Choroid plexus epithelial cell (primary cell): ENCODE results near the gene ENTPD1.
"Not testable (repeated sequence)": the region's sequence is repeated elsewhere in the genome, so short reads cannot be mapped to it uniquely, and the experiment has no call there.

Experiments used
- DNase-seq: peaks from one replicate; pipeline ENCODE4 v3.0.0-alpha.2; 2010; ENCODE audit warnings: low read depth
- H3K4me3 ChIP-seq: 2 replicates; pipeline ENCODE4 v1.5.1; 2011; ENCODE audit warnings: low read depth, mild to moderate bottlenecking, control low read depth, low read length, moderate library complexity
- TF ChIP-seq, protein P1 (sequence below): conservative IDR thresholded peaks from 2 replicates; pipeline ENCODE4 v1.5.1; 2011; ENCODE audit warnings: low read depth, mild to moderate bottlenecking, control low read depth, inconsistent platforms, low read length, moderate library complexity

ENTPD1 gene, protein sequence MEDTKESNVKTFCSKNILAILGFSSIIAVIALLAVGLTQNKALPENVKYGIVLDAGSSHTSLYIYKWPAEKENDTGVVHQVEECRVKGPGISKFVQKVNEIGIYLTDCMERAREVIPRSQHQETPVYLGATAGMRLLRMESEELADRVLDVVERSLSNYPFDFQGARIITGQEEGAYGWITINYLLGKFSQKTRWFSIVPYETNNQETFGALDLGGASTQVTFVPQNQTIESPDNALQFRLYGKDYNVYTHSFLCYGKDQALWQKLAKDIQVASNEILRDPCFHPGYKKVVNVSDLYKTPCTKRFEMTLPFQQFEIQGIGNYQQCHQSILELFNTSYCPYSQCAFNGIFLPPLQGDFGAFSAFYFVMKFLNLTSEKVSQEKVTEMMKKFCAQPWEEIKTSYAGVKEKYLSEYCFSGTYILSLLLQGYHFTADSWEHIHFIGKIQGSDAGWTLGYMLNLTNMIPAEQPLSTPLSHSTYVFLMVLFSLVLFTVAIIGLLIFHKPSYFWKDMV

DNA sequence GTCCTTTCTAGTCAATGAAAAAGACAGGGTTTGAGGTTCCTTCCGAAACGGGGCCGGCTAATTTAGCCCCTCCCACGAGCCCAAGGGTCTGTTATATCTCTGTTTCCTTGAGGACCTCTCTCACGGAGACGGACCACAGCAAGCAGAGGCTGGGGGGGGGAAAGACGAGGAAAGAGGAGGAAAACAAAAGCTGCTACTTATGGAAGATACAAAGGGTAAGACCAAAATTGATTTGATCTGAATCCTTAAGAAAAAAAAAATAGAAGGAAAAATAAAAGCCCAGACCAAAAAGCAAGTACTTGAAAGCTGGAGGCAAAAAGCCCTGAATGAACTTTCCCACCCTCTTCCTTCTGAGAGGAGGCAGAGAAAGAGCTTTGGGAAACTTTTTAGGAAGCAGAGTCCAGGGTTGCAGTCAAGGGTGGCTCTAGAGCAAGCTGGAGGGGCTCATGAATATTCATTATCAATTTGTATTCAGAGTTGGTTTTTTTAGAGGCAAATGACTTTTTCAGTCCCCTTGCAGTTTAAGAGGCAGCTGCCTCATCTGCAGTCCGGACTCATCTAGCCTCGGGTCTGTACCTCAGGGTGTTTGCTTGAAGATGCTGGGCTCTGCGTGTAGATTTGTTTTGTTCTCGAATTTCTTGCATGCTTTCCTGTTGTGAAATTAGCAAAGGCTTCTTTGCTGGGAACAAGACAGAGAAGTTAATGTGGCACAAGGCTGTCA lies at the start of gene ENTPD1:
Gene ENTPD1 (plus strand): TSS at position 123 of the 721 bp plus-strand sequence. CDS start 77 bp downstream, at position 200.
- peak within 1 kb of the TSS; percentile 49 for H3K4me3 ChIP-seq
- TF ChIP-seq, protein P1, sequence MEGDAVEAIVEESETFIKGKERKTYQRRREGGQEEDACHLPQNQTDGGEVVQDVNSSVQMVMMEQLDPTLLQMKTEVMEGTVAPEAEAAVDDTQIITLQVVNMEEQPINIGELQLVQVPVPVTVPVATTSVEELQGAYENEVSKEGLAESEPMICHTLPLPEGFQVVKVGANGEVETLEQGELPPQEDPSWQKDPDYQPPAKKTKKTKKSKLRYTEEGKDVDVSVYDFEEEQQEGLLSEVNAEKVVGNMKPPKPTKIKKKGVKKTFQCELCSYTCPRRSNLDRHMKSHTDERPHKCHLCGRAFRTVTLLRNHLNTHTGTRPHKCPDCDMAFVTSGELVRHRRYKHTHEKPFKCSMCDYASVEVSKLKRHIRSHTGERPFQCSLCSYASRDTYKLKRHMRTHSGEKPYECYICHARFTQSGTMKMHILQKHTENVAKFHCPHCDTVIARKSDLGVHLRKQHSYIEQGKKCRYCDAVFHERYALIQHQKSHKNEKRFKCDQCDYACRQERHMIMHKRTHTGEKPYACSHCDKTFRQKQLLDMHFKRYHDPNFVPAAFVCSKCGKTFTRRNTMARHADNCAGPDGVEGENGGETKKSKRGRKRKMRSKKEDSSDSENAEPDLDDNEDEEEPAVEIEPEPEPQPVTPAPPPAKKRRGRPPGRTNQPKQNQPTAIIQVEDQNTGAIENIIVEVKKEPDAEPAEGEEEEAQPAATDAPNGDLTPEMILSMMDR = no peak
- DNase-seq = peak; percentile 73

DNA sequence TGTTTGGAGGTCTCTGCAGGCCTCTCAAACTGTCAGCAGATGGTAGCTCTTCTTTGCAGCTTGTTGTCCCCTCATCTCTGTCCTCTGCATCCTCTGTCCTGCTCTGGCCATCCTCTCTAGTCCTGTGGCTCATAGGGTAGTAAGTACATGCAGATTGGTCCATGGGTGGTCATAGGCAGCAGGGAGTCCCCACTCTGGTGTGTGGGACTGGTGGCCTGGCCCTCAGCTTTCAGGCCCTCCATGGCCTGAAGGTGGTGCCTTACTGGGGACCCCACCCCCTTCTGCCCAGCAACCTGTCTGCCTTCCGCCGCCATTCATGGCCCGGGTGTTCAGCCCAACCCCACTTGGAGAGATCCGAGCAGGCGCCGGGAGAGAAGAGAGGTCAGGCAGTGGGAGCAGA lies 49.4 kb upstream of the ENTPD1 start:
- no peak for DNase-seq
- TF ChIP-seq, protein P1 = no peak
- no peak overlapping the region for H3K4me3 ChIP-seq

DNA sequence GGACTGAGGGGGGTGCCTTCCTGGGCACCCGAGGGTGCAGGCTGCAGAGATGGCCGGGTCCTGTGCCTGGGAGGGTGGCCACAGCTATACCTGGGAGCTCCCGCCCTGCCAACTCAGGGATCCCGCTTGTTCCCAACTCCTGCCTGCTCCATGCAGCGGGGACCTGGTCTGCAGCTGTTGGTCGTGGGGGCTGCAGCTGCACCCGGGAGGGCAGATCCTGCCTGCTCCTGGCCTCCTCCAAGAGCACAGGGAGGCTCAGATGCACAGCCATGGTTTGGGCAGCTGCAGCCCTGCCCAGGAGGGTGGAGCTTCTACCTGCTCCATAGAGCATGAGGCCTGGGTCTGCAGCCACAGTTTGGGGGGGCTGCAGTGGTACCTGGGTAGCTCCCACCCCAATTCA lies 49.0 kb upstream of the ENTPD1 start:
- H3K4me3 ChIP-seq = no peak overlapping the region
- TF ChIP-seq, protein P1 = no peak
- no peak for DNase-seq

DNA sequence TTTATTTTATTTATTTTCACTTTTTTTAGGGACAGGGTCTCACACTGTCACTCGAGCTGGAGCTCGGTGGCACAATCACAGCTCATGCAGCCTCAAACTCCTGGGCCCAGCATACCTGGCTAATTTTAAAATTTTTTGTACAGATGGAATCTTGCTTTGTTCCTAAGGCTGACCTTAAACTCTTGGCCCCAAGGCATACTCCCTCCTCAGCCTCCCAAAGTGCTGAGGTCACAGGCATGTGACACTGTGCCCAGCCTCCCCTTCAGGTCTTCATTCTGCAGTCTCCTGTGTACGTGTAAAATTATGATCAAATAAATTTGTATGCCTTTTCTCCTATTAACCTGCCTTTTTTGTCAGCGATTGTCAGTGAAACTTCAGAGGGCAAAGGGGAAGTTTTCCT lies 44.5 kb upstream of the ENTPD1 start:
- no peak overlapping the region for H3K4me3 ChIP-seq
- DNase-seq = no peak
- TF ChIP-seq, protein P1 = no peak

DNA sequence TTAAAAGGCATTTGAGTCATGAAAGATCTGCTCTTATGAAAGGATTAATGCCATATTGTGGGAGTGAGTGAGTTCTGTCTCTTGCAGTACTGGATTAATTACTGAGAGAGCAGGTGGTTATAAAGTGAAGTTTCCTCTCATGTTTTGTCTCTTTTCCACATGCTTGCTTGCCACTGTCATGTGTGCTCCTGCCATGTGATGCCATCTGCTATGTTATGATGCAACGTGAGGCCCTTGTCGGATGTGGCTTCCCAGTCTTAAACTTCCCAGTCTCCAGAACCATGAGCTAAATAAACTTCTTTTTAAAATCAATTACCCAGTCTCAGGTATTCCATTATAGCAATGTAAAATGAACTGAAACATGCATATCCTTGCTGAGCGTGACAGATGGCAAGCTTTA lies 39.5 kb upstream of the ENTPD1 start:
- TF ChIP-seq, protein P1 = no peak
- no peak overlapping the region for H3K4me3 ChIP-seq
- no peak for DNase-seq

DNA sequence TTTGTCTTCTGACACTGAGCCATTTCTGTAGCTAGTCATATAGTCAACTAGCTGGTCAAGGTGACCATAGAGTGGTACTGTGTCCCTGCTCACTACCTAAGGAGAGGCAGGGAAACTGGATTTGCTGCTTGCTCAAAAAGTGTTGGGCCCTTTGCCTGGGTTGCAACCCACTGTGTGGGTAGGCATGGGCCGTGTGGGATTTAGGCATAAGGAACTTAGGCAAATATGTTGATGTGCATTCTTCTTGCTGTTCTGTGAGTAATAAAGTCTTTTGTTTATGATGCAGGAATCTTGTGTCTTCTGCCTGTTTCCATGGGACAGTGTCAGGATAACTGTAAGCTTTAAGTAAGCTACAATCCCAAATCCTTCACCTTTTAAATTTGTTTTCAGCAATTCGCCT lies 39.1 kb upstream of the ENTPD1 start:
- no peak overlapping the region for H3K4me3 ChIP-seq
- DNase-seq = no peak
- TF ChIP-seq, protein P1 = no peak

DNA sequence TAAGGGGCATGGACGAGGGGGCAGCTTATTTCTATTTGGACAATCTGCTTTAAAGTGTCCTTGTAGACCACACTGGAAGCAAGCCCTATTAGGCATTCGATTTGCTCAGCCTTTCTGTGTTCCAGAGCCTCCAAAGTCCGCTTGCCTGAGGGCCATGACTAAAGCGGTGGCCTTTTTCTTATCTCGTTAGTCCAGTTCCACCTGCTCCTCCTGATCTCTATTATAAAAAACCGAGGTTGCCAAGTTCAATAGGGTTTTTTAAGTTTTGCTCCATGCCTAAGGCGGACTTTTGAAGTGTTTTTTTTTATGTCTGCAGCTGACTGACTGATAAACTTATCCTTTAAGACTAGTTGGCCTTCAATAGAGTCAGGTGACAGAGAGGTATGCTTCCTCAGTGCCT lies 35.2 kb upstream of the ENTPD1 start:
- DNase-seq, H3K4me3 ChIP-seq: not testable (repeated sequence)

DNA sequence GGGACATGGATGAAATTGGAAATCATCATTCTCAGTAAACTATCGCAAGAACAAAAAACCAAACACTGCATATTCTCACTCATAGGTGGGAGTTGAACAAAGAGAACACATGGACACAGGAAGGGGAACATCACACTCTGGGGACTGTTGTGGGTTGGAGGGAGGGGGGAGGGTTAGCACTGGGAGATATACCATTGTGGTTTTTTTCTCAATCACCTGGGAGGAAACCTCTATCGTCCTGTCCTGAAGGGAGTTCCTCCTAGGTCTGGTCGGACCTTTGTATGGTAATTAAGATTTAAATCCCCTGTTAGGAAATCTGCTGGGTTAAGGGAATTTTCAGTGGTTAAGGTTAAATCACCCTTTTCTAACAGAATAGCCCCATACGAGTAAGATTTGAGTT lies 33.5 kb upstream of the ENTPD1 start:
- DNase-seq, H3K4me3 ChIP-seq: not testable (repeated sequence)
